T-helper 22 cell (primary cell): ENCODE data around the gene FN3K.

Experiments
- DNase-seq: peaks from one replicate; pipeline ENCODE4 v3.0.0-alpha.2; 2020; ENCODE audit warnings: low read depth

The FN3K gene

DNA sequence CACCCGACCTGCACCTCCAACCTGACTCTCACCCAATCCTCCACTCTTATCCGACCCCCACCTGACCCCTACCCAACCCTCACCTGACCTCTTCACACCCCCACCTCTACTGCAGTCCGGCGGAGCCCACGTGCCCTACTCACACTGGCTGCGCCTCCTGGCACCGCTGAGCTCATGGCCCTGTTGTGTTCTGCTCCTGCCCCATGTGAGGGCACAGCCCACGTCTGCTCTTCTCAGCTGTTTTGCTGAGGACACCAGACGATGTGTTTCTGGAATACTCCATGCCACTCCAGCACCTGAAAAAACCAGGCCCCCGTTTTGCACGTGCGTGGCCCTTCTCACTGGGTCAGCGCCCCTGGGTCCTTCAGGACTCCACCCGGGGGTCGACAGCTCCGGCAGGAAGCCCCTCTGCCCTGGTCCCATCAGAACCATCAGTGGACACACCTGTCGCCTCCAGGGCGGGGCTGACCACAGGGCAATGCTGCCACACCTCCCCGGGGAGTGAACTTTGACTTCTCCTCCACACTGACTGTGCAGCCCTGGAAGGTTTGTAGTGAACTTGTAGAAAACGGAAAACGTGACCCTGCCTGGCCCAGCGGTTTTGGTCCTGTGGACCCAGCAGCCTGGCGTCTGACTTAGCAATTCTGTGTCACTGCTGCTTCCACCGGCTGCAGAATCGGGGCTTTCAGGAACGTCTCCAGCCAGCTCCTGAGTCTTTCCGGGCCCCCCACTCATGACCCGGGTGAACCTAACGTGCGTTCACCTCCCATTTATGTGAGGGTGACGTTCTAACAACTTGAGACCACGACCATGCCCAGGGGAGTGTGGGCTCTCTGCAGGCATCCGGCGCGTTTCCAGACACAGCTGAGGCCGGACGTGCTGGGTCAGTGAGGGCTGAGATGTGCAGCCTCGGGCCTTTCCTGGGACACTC is 31.2 kb upstream of the FN3K start:
- DNase-seq, result no peak

DNA sequence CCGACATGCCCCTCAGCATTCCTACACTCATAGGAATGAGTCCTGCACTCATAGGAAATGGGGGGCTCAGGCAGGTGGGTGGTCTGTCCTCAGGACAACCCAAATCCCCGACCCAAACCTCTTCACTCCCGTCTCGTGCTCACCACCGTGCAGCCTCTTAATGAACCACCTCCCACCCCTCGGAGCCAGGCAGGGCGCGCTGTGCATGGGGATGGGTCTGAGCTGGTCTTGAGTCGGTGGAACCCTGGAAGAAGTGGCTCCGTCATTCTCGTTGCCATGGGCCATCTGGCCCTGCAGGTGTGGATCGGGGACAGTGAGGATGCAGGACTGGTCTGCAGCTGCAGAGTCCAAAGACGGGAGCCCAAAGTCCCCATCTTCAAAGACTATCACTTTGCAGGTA is 30.5 kb upstream of the FN3K start:
- no peak for DNase-seq

- DNase-seq, result no peak
Observed at GRCh38 chr17:82705756-82706155, 29.7 kb upstream of the FN3K start.

GRCh38 chr17:82709024-82709675 is 26.3 kb upstream of the FN3K start:
- no peak for DNase-seq

DNA sequence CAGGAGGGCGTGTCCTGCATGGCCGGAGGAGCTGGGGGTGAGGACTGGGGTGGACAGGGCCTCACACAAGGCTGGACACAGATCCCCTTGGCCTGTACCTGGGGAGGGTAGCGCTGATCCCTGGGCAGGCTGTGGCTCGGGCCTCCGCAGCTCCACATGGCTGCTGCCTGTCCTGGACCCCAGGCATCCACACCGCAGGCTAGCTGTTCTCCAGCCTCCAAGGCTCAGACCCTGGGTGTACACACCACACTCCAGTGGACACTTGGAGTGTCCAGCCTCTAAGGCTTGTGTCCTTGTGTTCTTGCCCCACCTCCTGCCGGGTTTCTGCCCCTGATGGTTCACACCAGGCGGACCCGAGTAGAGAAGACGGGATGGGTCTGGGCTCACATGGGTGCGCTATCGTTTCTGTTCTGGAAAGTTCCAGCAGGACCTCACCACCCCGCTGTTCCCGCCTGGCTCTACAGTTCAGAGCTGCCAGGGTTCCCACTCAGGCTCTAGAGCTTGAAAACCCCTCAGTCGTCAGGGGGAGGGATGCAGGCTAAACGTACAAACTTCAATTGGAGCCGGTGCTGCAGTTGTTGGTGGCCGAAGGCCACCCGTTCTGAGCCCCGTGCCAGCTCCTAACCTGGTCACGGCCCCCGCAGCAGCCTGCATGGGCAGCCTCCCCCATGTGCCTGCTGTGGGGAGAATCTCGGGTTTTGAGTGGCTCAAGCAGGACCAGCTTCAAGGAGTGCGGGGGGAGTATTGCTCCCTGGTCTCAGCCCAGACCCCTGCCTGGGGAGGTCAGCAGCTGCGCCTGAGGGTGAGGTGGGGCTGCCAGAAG is 25.5 kb upstream of the FN3K start:
- DNase-seq, result no peak

GRCh38 chr17:82710499-82711232 is 24.7 kb upstream of the FN3K start:
- no peak for DNase-seq

- no peak for DNase-seq
Observed at GRCh38 chr17:82713071-82713723, 22.2 kb upstream of the FN3K start.

GRCh38 chr17:82716203-82717010 is 19.0 kb upstream of the FN3K start, which contains the start of gene FN3KRP:
FN3KRP (plus strand) TSS chr17:82716706; CDS start chr17:82716756, 50 bp downstream.
- DNase-seq, result peak; percentile 92

DNA sequence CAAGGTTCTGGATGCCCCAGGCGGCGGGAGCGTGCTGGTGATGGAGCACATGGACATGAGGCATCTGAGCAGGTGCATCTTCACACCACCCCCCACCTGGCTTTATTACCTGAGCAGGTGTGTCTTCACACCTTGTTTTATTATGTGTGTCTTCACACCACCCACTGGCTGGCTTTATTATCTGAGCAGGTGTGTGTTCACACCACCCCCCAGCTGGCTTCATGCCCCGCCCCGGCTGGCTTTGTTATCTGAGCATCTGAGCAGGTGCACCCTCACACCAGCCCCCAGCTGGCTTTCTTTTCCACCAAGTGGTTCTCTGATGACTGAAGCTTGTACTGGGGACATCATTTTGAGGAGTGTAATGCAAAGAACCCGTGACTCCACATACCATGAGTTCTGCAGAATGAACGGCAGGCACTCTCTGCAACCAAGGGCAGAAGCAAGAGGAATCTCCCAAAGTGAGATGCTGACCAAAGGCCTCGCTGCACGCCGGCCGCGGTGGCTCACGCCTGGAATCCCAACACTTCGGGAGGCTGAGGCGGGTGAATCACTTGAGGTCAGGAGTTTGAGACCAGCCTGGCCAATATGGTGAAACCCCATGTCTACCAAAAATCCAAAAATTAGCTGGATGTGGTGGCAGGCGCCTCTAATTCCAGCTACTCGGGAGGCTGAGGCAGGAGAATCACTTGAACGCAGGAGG is 16.3 kb upstream of the FN3K start:
- no peak for DNase-seq

DNA sequence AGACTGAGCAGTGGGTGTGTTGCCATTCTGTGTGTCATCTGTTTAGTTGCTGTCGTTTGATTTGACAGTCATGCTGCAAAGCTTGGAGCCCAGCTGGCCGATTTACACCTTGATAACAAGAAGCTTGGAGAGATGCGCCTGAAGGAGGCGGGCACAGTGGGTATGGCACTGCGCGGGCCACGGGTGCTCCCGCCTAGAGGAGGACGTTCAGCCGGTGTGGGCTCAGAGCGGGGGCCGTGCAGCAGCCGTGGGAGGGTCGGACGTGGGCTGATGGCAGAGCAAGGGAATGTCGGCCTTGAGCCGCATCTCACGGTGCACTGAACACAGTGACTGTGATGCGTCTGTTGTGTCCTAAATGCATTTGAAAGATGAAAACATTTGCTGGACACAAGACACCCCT is 15.2 kb upstream of the FN3K start:
- DNase-seq, result no peak

GRCh38 chr17:82722341-82723013 is 12.9 kb upstream of the FN3K start:
- no peak for DNase-seq

DNA sequence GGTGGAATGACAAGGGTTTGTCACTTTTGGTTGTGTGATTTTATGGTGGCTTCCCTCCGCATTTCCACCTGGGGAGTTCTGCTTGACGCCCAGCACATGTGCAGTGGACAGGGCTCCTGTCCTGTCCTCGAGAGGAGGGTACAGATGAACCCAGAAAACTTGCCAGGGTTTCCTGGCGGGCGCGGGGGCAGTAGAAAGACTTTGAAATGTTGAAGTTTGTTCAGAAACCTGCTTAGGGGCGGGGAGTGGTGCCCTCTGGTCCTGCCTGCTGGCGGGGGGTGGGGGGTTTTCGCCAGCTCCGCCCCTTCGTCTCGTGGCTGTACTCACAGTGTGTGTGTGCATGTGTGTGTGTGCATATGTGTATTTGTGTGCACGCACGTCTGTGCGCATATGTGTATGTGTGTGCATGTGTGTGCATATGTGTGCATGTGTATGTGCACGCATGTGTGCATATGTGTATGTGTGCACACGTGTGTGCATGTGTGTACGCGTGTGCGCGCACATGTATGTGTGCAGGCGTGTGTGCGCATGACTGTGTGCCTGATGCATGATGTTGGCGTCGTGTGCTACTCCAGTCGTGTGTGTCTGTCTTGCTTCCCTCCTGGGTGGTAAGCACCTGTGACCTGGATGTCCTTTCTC is 12.1 kb upstream of the FN3K start:
- DNase-seq, result no peak

GRCh38 chr17:82726427-82726826 is 9.0 kb upstream of the FN3K start:
- DNase-seq, result no peak

- DNase-seq, result no peak
Observed at GRCh38 chr17:82729479-82730260, 5.7 kb upstream of the FN3K start.

- no peak for DNase-seq
Observed at GRCh38 chr17:82732118-82732743, 3.2 kb upstream of the FN3K start.

GRCh38 chr17:82736511-82737185 is 1.2 kb downstream of the FN3K start:
- no peak for DNase-seq
